Naive thymus-derived CD4-positive, alpha-beta T cell (primary cell): ENCODE results near the gene TCTN1. TPM values are rescaled to one million over a fixed set of nuclear protein-coding genes. Genes with fewer than 3 reads are reported as not detected.

Experiments used
- ATAC-seq: fragments of 150-1000 bp; cut with Tn5 transposase; 2 replicates; pipeline ENCODE4 v1.10.0; 2021; ENCODE audit warnings: mild to moderate bottlenecking, moderate library complexity
- CTCF ChIA-PET: fragments of 350-600 bp; sonication (Branson Sonifier 250); formaldehyde crosslinking; loops from one replicate; lab custom pipeline; 2021; ENCODE audit warnings: antibody characterized with exemption; lab: Charles Lee
- POLR2A ChIA-PET: fragments of 350-600 bp; sonication (Branson Sonifier 250); formaldehyde crosslinking; loops from one replicate; lab custom pipeline; 2021; ENCODE audit warnings: antibody characterized with exemption, inconsistent platforms; lab: Charles Lee
- DNase-seq, 9 donors: peaks; one replicate each; pipeline versions ENCODE4 v3.0.0 to v3.0.0-alpha.2; 2020 to 2022; ENCODE audit warnings: mixed read lengths in 1 of 9
- H3K27ac ChIP-seq: one replicate; pipeline ENCODE4 v1.7.0; 2013; ENCODE audit warnings: mild to moderate bottlenecking, low read depth, low read length, moderate library complexity
- H3K27me3 ChIP-seq, 2 donors: one replicate each; pipeline ENCODE4 v1.7.0; 2013; ENCODE audit warnings: low read length in 2 of 2, mild to moderate bottlenecking in 2 of 2, moderate library complexity in 2 of 2; ENCODE audit not compliant: control insufficient read depth in 2 of 2, insufficient read depth in 2 of 2
- H3K36me3 ChIP-seq, 3 experiments: 1 replicate in 2 of 3; 2 replicates in 1 of 3; pipeline ENCODE4 v1.7.0; 2013; ENCODE audit warnings: low read length in 3 of 3, mild to moderate bottlenecking in 3 of 3, moderate library complexity in 1 of 3; ENCODE audit not compliant: insufficient read depth in 3 of 3, control insufficient read depth in 2 of 3
- H3K4me1 ChIP-seq, 2 donors: one replicate each; pipeline ENCODE4 v1.7.0; 2013; ENCODE audit warnings: low read length in 2 of 2, mild to moderate bottlenecking in 2 of 2, moderate library complexity in 1 of 2; ENCODE audit not compliant: control insufficient read depth in 2 of 2, insufficient read depth in 2 of 2
- H3K4me3 ChIP-seq: 2 replicates; pipeline ENCODE4 v1.7.0; 2013; ENCODE audit warnings: mild to moderate bottlenecking, low read length
- H3K9me3 ChIP-seq, 3 experiments: 1 replicate in 2 of 3; 2 replicates in 1 of 3; pipeline ENCODE4 v1.7.0; 2013; ENCODE audit warnings: low read length in 3 of 3; ENCODE audit not compliant: control insufficient read depth in 2 of 3
- H3K27ac Mint-ChIP-seq, 9 donors: one replicate each; pipeline ENCODE4 v1.8.0; 2020 to 2022; ENCODE audit warnings: mixed read lengths in 9 of 9, mild to moderate bottlenecking in 8 of 9, moderate library complexity in 5 of 9, inconsistent platforms in 2 of 9
- H3K27me3 Mint-ChIP-seq, 5 donors: one replicate each; pipeline ENCODE4 v1.8.0; 2021 to 2022; ENCODE audit warnings: mixed read lengths in 5 of 5, mild to moderate bottlenecking in 1 of 5
- H3K36me3 Mint-ChIP-seq, 5 donors: one replicate each; pipeline ENCODE4 v1.8.0; 2020 to 2022; ENCODE audit warnings: mixed read lengths in 5 of 5, mild to moderate bottlenecking in 3 of 5, inconsistent platforms in 1 of 5
- H3K4me1 Mint-ChIP-seq, 7 donors: one replicate each; pipeline ENCODE4 v1.8.0; 2020 to 2022; ENCODE audit warnings: mixed read lengths in 7 of 7, mild to moderate bottlenecking in 3 of 7, inconsistent platforms in 1 of 7
- H3K4me3 Mint-ChIP-seq, 10 donors: one replicate each; pipeline ENCODE4 v1.8.0; 2020 to 2022; ENCODE audit warnings: mild to moderate bottlenecking in 10 of 10, mixed read lengths in 10 of 10, moderate library complexity in 6 of 10, inconsistent platforms in 2 of 10
- H3K9me3 Mint-ChIP-seq, 11 donors: one replicate each; pipeline ENCODE4 v1.8.0; 2020 to 2022; ENCODE audit warnings: mixed read lengths in 11 of 11, mild to moderate bottlenecking in 4 of 11, inconsistent platforms in 1 of 11, moderate library complexity in 1 of 11
- intact Hi-C, 2 donors: fragments of 100-400 bp; cut with micrococcal nuclease; formaldehyde crosslinking; loops; one replicate each; pipeline ENCODE4 v1.15.1; 2023
- polyA plus RNA-seq, 2 donors: library from polyadenylated mRNA; unstranded; fragments of 300-500 nt; fragmentation: Illumina TruSeq; gene quantifications; one replicate each; pipeline ENCODE4 v1.2.3, GENCODE V29; 2021
- total RNA-seq, 6 experiments: library from RNA in 5 of 6; stranded (reverse) in 5 of 6; gene quantifications; 1 replicate in 5 of 6; 2 replicates in 1 of 6; pipeline ENCODE4 v1.2.3 and lab custom pipeline; 2021 to 2026

TCTN1 gene
- total RNA-seq (10 to 100 TPM in 3 of 5 experiments, 1 to 10 TPM in 2; 5.2 to 13.0 (median 10.2) TPM), polyA plus RNA-seq (1 to 10 TPM; 4.2 to 8.8 TPM), total RNA-seq (lab: John Stamatoyannopoulos, UW) (9.7 reads per million, percentile 35 among the genes with 10 or more reads in this experiment)

- DNase-seq (peak; percentile 88 to 98 (median 93)), ATAC-seq (peak; percentile 100)
- H3K36me3 ChIP-seq: peaks cover 0 to 3% (median 0%) of the 10 kb centered on the region in 3 experiments
- peaks cover 0 to 10% (median 4%) of the 10 kb centered on the region in 7 donors for H3K4me1 Mint-ChIP-seq
- POLR2A ChIA-PET: interaction anchor here (0.6 to 2.6 kb wide), 18 partner anchors 8 to 164 kb away, joined by 3 to 11 read pairs (median 3); partner anchors contain the start of genes ARPC3, FAM216A, GPN3 and HVCN1
- H3K4me1 ChIP-seq: peaks cover 4 to 6% of the 10 kb centered on the region in 2 donors
- intact Hi-C loops: loop anchor here (1.0 to 10.0 kb wide), 11 partner anchors 9 to 1519 kb away; partner anchors contain the start of genes PPP1CC (in 2 of the 2), ALKBH2 (in 1 of the 2), ATP2A2 (in 1 of the 2) and FAM216A (in 1 of the 2)
- H3K9me3 Mint-ChIP-seq: no peaks in the 10 kb centered on the region
- H3K27ac ChIP-seq: peak within 1 kb of the TSS; percentile 87
- H3K4me3 Mint-ChIP-seq: peak within 1 kb of the TSS; percentile 81 to 89 (median 88)
- H3K4me3 ChIP-seq: peak within 1 kb of the TSS; percentile 75
- no peaks in the 10 kb centered on the region for H3K27me3 Mint-ChIP-seq
- CTCF ChIA-PET: interaction anchor here (0.5 to 3.4 kb wide), 6 partner anchors 12 to 1420 kb away, joined by 4 to 19 read pairs (median 4); partner anchors contain the start of gene ARPC3
- no peaks in the 10 kb centered on the region for H3K36me3 Mint-ChIP-seq
- H3K9me3 ChIP-seq: no peaks in the 10 kb centered on the region
- peak within 1 kb of the TSS; percentile 31 to 92 (median 87) for H3K27ac Mint-ChIP-seq
- no peaks in the 10 kb centered on the region for H3K27me3 ChIP-seq
Measured at GRCh38 chr12:110613771-110614684, at the start of gene TCTN1. Gene TCTN1 (plus strand): TSS chr12:110614129. CDS start chr12:110614183, 54 bp downstream.

DNA sequence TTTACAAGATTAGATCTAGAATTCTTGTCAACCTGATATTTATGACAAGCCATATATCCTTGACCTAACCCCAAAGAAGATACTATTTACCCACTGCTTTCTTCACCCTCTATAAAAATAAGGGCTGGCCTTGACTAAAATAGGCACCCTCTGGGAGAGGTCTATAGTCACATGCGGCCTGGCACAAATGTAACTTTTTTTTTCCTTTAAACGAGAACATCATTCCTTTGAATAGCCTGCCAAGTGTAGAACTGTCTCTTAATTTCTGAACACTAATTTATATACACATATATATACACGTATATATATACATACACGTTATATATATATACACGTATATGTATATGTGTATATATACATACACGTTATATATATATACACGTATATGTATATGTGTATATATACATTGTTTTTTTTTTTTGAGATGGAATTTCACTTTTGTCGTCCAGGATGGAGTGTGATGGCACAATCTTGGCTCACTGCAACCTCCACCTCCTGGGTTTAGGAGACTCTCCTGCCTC lies 49.4 kb upstream of the TCTN1 start:
- Histone ChIP-seq H3K36me3 (no peaks in the 10 kb centered on the region), H3K9me3 (no peaks in the 10 kb centered on the region), H3K4me3 (no peak overlapping the region), H3K27ac (peak overlapping the region; percentile 71), H3K27me3 (no peaks in the 10 kb centered on the region), H3K4me1 (peaks cover 8 to 53% of the 10 kb centered on the region in 2 donors)
- Mint-ChIP-seq H3K4me3 (peak overlapping the region in 1 of 10 donors; percentile 38), H3K36me3 (peaks cover under 1 to 24% (median 4%) of the 10 kb centered on the region in 5 donors), H3K27ac (peak overlapping the region in 8 of 9 donors; percentile 59 to 98 (median 89)), H3K4me1 (peaks cover 53 to 90% (median 69%) of the 10 kb centered on the region in 7 donors), H3K9me3 (peaks cover 0 to 8% (median 3%) of the 10 kb centered on the region in 11 donors), H3K27me3 (no peaks in the 10 kb centered on the region)
- intact Hi-C loops: no loop called here
- ATAC-seq: no peak
- CTCF ChIA-PET: no interaction called here
- DNase-seq: no peak
- POLR2A ChIA-PET: interaction anchor here (1.0 to 1.3 kb wide), 3 partner anchors 8 to 20 kb away, joined by 3 to 4 read pairs (median 3); no protein-coding TSS in a partner anchor

GRCh38 chr12:110565894-110566871 lies 47.7 kb upstream of the TCTN1 start:
- H3K27me3 Mint-ChIP-seq: no peaks in the 10 kb centered on the region
- H3K36me3 ChIP-seq: no peaks in the 10 kb centered on the region
- DNase-seq (no peak), ATAC-seq (no peak)
- ChIA-PET CTCF (interaction anchor here (0.8 to 1.6 kb wide), 3 partner anchors 9 to 34 kb away, joined by 3 to 6 read pairs (median 5); no protein-coding TSS in a partner anchor), POLR2A (interaction anchor here (0.6 to 2.4 kb wide), 10 partner anchors 9 to 34 kb away, joined by 3 to 9 read pairs (median 4); no protein-coding TSS in a partner anchor)
- no peaks in the 10 kb centered on the region for H3K27me3 ChIP-seq
- peaks cover 46 to 75% (median 59%) of the 10 kb centered on the region in 7 donors for H3K4me1 Mint-ChIP-seq
- no peaks in the 10 kb centered on the region for H3K9me3 ChIP-seq
- peak overlapping the region; percentile 9 to 96 (median 75) for H3K27ac Mint-ChIP-seq
- H3K4me1 ChIP-seq: peaks cover 8 to 44% of the 10 kb centered on the region in 2 donors
- peak overlapping the region in 5 of 10 donors; percentile 10 to 62 (median 26) for H3K4me3 Mint-ChIP-seq
- H3K36me3 Mint-ChIP-seq: peaks cover 4 to 27% (median 8%) of the 10 kb centered on the region in 5 donors
- no peak overlapping the region for H3K4me3 ChIP-seq
- H3K27ac ChIP-seq: peak overlapping the region; percentile 26
- H3K9me3 Mint-ChIP-seq: peaks cover 0 to 15% (median 9%) of the 10 kb centered on the region in 11 donors
- intact Hi-C loops: loop anchor here in 1 of 2 donors (1.0 kb wide), 2 partner anchors 9 to 17 kb away; partner anchors contain the start of gene PPTC7

GRCh38 chr12:110566993-110567392 lies 46.9 kb upstream of the TCTN1 start:
- ATAC-seq: no peak
- Histone ChIP-seq H3K4me3 (no peak overlapping the region), H3K4me1 (peaks cover 8 to 36% of the 10 kb centered on the region in 2 donors), H3K27ac (peak overlapping the region; percentile 26), H3K27me3 (no peaks in the 10 kb centered on the region), H3K9me3 (peaks cover 0 to 8% (median 6%) of the 10 kb centered on the region in 3 experiments), H3K36me3 (no peaks in the 10 kb centered on the region)
- intact Hi-C loops: loop anchor here in 1 of 2 donors (1.0 kb wide), 2 partner anchors 8 to 16 kb away; partner anchors contain the start of gene PPTC7
- Mint-ChIP-seq H3K27me3 (no peaks in the 10 kb centered on the region), H3K4me1 (peaks cover 41 to 67% (median 51%) of the 10 kb centered on the region in 7 donors), H3K4me3 (peak overlapping the region in 6 of 10 donors; percentile 10 to 56 (median 46)), H3K9me3 (peaks cover 0 to 22% (median 15%) of the 10 kb centered on the region in 11 donors), H3K27ac (peak overlapping the region; percentile 35 to 96 (median 74)), H3K36me3 (peaks cover 4 to 34% (median 15%) of the 10 kb centered on the region in 5 donors)
- DNase-seq: no peak
- ChIA-PET CTCF (interaction anchor here (0.7 to 1.5 kb wide), 3 partner anchors 18 to 34 kb away, joined by 3 read pairs; no protein-coding TSS in a partner anchor), POLR2A (interaction anchor here (1.0 to 2.4 kb wide), 7 partner anchors 8 to 33 kb away, joined by 3 to 9 read pairs (median 3); no protein-coding TSS in a partner anchor)

DNA sequence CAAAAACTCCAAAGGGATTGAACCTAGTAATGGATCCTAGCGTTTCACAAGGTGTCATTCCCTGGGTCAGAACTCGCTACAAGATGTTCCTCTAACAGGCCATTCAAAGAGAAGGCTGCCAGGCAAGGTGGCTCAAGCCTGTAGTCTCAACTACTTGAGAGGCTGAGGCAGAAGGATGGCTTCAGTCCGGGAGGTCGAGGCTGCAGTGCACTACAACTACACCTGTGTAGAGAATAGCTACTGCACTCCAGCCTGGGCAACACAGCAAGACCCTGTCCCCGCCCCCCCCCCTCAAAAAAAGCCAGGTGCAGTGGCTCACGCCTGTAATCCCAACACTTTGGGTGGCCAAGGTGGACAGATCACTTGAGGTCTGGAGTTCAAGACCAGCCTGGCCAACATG lies 45.2 kb upstream of the TCTN1 start:
- H3K9me3 Mint-ChIP-seq: peaks cover 0 to 29% (median 18%) of the 10 kb centered on the region in 11 donors
- peaks cover 0 to 20% of the 10 kb centered on the region in 2 donors for H3K4me1 ChIP-seq
- ChIA-PET POLR2A (interaction anchor here (1.0 kb wide), 1 partner anchor 16 kb away, joined by 3 read pairs; no protein-coding TSS in a partner anchor), CTCF (interaction anchor here (1.0 kb wide), 1 partner anchor 33 kb away, joined by 4 read pairs; no protein-coding TSS in a partner anchor)
- no peak for ATAC-seq
- H3K36me3 Mint-ChIP-seq: peaks cover 4 to 44% (median 20%) of the 10 kb centered on the region in 5 donors
- peaks cover 28 to 55% (median 49%) of the 10 kb centered on the region in 7 donors for H3K4me1 Mint-ChIP-seq
- H3K27ac ChIP-seq: peak overlapping the region; percentile 2
- H3K27me3 Mint-ChIP-seq: no peaks in the 10 kb centered on the region
- DNase-seq: no peak
- no peak overlapping the region for H3K4me3 ChIP-seq
- H3K27me3 ChIP-seq: no peaks in the 10 kb centered on the region
- no peaks in the 10 kb centered on the region for H3K36me3 ChIP-seq
- no peak overlapping the region for H3K4me3 Mint-ChIP-seq
- H3K27ac Mint-ChIP-seq: peak overlapping the region in 2 of 9 donors; percentile 28 to 96
- intact Hi-C loops: no loop called here
- peaks cover 0 to 9% (median 6%) of the 10 kb centered on the region in 3 experiments for H3K9me3 ChIP-seq
